ENCODE data around the gene GMFB. TPM values are rescaled to one million over a fixed set of nuclear protein-coding genes. Genes with fewer than 3 reads are reported as not detected.

Gene GMFB
- total and polyA plus RNA-seq, 10 of the 15 experiments (the other 5 are each of a cell fraction or from before 2014, with no cell fraction given): 29.3 to 71.0 (median 50.8) TPM

DNA sequence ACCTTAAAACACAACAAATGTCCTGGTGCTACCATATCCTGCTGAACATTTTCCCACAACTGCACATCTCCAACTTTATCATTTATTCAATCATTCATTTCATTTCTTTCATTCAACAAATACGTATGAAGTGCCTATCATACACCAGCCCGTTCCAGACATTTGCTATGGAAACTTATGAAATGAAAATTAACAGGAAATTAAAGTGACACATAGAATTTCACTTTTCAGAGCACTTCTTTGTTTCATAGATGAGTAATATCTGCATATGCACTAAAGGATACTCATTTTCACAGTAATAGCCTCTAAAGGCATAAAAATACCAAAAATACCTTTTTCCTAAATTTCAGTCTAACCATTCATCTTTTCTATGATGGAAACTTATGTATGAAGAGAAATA is 60.3 kb downstream of the GMFB start:
- ChIA-PET CTCF (interaction anchor here (1.1 kb wide), 1 partner anchor 8 kb away, joined by 3 read pairs; no protein-coding TSS in a partner anchor), SMC1A (ENCODE audit: uncharacterized antibody, unreplicated experiment) (interaction anchor here (0.6 kb wide), 1 partner anchor 448 kb away, joined by 3 read pairs; no protein-coding TSS in a partner anchor), RAD21 (ENCODE audit: unreplicated experiment) (no interaction called here), POLR2A (interaction anchor here (0.6 kb wide), 1 partner anchor 701 kb away, joined by 3 read pairs; no protein-coding TSS in a partner anchor)
- no peak overlapping the region for H3K27ac ChIP-seq (ENCODE audit: control insufficient read depth, insufficient read depth)
- no peak overlapping the region for H2AFZ ChIP-seq (ENCODE audit: control insufficient read depth, low read depth, low read length)
- no peak for DNase-seq (ENCODE audit: low read depth, low spot score)
- H3K4me2 ChIP-seq (ENCODE audit: control insufficient read depth, insufficient read depth): no peak overlapping the region
- FAIRE-seq: no peak
- TF ChIP-seq BMI1 (IDR thresholded peaks at IDR 0.05; ENCODE audit: borderline replicate concordance) (no peak), HDAC6 (IDR thresholded peaks at IDR 0.05; ENCODE audit: unreplicated experiment) (no peak), RUNX3 (IDR thresholded peaks at IDR 0.05; ENCODE audit: low read length) (no peak), PAX8 (IDR thresholded peaks at IDR 0.05) (no peak), CHD4 (IDR thresholded peaks at IDR 0.05) (no peak), IKZF1 (conservative IDR thresholded peaks at IDR 0.05) (no peak), MEF2A (IDR thresholded peaks at IDR 0.05; ENCODE audit: insufficient read depth, low read depth, low read length) (no peak), NR2F1 (conservative IDR thresholded peaks at IDR 0.05) (no peak), SIX5 (IDR thresholded peaks at IDR 0.05; ENCODE audit: low read depth, low read length, severe bottlenecking) (no peak), SUPT20H (IDR thresholded peaks at IDR 0.05; ENCODE audit: borderline replicate concordance, control insufficient read depth, low read depth, low read length) (no peak), SMARCA5 (IDR thresholded peaks at IDR 0.05) (no peak), ZZZ3 (IDR thresholded peaks at IDR 0.05; ENCODE audit: control insufficient read depth, insufficient read length, low read depth) (no peak)
- TF ChIP-seq, protein P1, sequence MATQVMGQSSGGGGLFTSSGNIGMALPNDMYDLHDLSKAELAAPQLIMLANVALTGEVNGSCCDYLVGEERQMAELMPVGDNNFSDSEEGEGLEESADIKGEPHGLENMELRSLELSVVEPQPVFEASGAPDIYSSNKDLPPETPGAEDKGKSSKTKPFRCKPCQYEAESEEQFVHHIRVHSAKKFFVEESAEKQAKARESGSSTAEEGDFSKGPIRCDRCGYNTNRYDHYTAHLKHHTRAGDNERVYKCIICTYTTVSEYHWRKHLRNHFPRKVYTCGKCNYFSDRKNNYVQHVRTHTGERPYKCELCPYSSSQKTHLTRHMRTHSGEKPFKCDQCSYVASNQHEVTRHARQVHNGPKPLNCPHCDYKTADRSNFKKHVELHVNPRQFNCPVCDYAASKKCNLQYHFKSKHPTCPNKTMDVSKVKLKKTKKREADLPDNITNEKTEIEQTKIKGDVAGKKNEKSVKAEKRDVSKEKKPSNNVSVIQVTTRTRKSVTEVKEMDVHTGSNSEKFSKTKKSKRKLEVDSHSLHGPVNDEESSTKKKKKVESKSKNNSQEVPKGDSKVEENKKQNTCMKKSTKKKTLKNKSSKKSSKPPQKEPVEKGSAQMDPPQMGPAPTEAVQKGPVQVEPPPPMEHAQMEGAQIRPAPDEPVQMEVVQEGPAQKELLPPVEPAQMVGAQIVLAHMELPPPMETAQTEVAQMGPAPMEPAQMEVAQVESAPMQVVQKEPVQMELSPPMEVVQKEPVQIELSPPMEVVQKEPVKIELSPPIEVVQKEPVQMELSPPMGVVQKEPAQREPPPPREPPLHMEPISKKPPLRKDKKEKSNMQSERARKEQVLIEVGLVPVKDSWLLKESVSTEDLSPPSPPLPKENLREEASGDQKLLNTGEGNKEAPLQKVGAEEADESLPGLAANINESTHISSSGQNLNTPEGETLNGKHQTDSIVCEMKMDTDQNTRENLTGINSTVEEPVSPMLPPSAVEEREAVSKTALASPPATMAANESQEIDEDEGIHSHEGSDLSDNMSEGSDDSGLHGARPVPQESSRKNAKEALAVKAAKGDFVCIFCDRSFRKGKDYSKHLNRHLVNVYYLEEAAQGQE (IDR thresholded peaks at IDR 0.05; ENCODE audit: low read depth, low read length): no peak
- TF ChIP-seq, protein P2, sequence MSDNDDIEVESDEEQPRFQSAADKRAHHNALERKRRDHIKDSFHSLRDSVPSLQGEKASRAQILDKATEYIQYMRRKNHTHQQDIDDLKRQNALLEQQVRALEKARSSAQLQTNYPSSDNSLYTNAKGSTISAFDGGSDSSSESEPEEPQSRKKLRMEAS (IDR thresholded peaks at IDR 0.05; ENCODE audit: low read depth, low read length): no peak
- no peak overlapping the region for H3K9ac ChIP-seq (ENCODE audit: control insufficient read depth, insufficient read depth, low read length)
- ATAC-seq: no peak
- H3K4me3 ChIP-seq: no peak overlapping the region
- no peaks in the 10 kb centered on the region for H3K9me3 ChIP-seq (replicated peaks; ENCODE audit: control insufficient read depth, insufficient read depth, low read length)
- H3K27me3 ChIP-seq (replicated peaks in 1 of 2; ENCODE audit: control insufficient read depth in 2 of 2, insufficient read depth in 2 of 2, low read length in 1 of 2): no peaks in the 10 kb centered on the region
- no peaks in the 10 kb centered on the region for H4K20me1 ChIP-seq (ENCODE audit: control insufficient read depth, insufficient read depth)
- H3K79me2 ChIP-seq (ENCODE audit: control insufficient read depth, insufficient read depth, low read length): peaks cover 17% of the 10 kb centered on the region
- no TSS peak for BruUV-seq (replicated peaks)
- WGBS (ENCODE audit: insufficient coverage, insufficient replicate concordance, low lambda C conversion rate, missing lambda C conversion rate): 67% methylated on average over 2 of the region's 2 CpGs
- intact Hi-C loops (cut with micrococcal nuclease; ENCODE audit: unreplicated experiment) (no loop called here), in situ Hi-C loops (cut with MboI) (no loop called here)
- peaks cover 8 to 18% of the 10 kb centered on the region in 2 experiments for H3K36me3 ChIP-seq (ENCODE audit: control insufficient read depth in 2 of 2, insufficient read depth in 2 of 2, low read length in 1 of 2)
- no peaks in the 10 kb centered on the region for H3K4me1 ChIP-seq (ENCODE audit: control insufficient read depth, insufficient read depth, low read length)
